GM21717 (cell line): ENCODE results near the gene RPS13.
"Not testable (repeated sequence)": the region's sequence is repeated elsewhere in the genome, so short reads cannot be mapped to it uniquely, and the experiment has no call there.

ENCODE experiments used
- ATAC-seq: cut with Tn5 transposase; IDR thresholded peaks from one replicate; pipeline ENCODE4 v1.9.1; 2021; ENCODE audit warnings: mild to moderate bottlenecking, moderate library complexity; ENCODE audit not compliant: unreplicated experiment

Gene RPS13

DNA sequence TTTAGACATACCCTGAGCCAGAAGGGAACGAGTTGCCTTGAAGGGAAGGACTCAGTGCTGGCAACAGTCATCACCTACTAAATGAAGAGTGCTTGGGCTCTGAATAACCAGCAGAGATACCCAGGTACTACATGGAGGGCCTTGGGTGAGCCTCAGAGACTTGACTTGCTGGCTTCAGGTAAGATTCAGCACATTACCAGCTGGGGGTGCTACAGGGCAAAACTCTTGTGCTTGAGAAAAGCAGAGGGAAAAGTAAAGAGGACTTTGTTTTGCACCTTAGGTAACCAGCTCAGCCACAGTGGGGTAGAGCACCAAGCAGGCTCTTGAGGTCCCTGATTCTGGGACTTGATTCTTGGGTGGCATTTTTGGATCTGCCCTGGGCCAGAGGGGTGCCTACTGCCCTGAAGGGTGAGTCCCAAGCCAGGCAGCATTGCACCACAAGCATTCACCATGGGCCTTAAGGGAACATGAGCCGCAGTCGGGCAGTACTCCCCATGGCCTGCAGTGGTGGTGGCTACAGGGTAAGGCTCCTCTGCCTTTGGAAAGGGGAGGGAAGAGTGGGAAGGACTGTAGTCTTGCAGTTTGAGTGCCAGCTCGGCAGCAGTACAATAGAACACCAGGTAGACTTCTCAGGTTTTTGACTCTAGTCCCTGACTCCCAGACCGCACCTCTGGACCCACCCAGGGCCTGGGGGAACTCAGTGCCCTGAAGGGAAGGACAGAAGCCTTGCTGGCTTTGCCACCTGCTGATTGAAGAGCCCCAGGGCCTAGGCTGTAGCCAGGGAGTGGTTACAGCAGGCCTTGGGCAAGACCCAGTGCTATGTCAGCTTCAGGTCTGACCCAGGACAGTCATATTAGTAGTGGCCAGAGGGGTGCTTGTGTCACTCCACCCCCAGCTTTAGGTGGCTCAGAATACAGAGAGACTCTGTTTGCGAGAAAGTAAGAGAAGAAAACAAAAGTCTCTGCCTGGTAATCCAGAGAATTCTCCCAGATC lies 40.5 kb downstream of the RPS13 start:
- no peak for ATAC-seq

- not testable (repeated sequence) for ATAC-seq
Measured at GRCh38 chr11:17034027-17034426, 43.4 kb downstream of the RPS13 start.

DNA sequence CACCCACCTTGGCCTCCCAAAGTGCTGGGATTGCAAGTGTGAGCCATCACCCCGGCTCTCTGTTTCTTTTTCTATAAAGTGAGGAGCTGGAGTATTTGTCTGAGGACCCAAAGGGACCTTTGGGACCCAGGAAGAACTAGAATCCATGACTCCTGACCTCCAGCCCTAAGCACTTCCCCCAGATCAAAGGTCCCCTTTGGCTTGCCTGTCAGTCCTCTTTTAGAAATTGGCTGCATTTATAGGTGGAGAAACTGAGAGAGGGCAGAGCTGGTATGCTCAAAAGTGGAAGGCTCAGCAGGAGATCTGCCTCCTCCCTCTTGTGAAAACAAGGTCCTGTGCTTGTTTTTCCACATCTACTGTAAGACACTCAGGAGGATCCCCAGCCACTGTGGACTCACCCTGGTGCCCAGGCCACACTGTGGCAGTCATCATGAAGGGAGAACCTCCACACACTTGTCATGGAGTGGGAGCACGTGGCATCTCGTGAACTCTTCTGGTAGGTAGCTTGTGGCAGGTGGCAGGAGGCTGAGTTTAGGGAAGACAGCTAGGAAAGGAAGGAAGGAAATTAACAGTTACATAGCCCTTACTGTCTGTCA lies 50.9 kb downstream of the RPS13 start:
- ATAC-seq: no peak

DNA sequence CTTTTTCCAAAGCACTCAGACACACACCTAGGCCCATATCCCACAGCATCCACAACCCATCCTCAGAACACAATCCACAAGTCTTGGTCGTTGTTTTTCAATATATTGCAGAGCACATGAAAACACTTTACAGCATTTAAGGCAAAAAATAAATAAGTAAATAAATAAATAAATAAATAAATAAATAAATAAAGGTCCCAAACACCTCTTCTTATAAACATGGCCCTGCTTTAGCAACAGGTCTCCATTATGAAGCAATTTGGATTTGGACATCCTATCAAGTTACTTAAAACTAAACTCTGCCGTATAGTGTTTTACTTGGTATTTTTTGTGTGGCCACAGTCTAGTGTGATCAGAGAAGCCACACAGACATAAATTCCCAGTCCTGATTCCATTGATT lies 52.5 kb downstream of the RPS13 start:
- ATAC-seq: no peak
